ENCODE measurements around the gene FHIT.

Gene FHIT

DNA sequence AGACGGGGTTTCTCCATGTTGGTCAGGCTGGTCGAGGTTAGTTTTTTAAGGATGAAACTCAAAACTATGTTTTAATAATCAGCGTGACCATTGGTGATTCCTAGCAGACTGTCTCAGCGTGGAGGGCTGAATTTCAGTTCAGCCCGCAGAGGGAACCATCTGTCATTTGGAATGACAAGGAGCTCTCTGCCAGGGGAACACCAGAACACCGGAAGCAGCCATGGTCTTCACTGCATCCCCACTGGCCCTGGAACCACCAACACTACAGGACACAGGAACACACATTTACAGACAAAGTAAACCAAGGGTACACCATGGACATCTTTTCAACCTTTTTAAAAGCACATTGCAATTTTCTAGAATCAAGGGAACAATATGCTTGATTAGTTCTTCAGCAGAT lies 424.7 kb downstream of the FHIT start:
- DNase-seq: no peak

GRCh38 chr3:60812502-60812901 lies 438.8 kb downstream of the FHIT start:
- peak in 2 of 3 donors; percentile 6 for DNase-seq

GRCh38 chr3:60810881-60811280 lies 440.4 kb downstream of the FHIT start:
- no peak for DNase-seq

- no peak for DNase-seq
These were observed 441.2 kb downstream of the FHIT start for GRCh38 chr3:60809857-60810610.

- no peak for DNase-seq
These were observed 447.8 kb downstream of the FHIT start for GRCh38 chr3:60803216-60804173.

DNA sequence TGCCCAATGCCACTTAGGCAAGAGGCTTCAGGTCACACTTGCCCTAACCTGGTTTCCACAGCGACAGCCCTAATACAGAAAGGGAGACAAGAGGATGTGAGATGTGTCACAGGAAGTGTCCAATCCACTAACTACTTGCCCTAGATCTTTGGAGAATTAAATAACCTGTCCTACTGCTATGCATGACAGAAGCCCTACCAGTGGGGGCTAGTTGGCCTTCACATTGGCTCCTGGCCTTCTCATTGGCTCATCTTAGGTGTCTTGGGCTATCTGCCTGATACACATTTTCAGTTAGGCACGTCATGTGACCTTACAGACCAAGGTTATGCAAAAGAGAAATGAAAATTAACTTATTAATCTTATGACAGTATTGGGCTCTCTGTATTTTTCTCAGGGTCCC lies 449.9 kb downstream of the FHIT start:
- no peak for DNase-seq

GRCh38 chr3:60798456-60798855 lies 452.8 kb downstream of the FHIT start:
- no peak for DNase-seq

DNA sequence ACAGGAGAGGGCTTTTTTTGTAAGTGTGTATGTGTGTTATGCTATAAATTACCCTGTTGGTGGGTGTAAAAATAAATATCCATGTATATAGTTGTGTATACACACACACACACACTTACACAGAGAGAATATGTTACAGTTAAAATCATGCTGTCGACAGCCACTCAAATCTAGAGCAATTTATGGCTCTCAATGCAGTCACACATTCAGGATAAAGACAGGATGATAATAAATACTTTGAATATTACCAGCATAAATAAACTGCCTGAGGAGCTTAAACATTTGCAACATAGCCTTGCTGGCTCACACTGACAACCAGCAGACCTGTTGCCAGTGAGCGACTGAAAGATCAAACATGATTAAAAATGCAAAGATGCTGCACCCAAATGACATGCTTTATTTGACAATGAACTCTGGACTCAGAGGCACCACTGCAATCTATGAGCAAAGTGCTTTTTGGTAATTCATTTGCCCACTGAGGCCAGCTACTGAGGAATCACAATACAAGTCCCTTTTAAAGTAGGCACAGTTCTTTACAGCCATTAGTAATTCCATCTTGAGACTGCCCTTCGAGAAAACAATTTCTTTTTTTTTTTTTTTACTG lies 458.9 kb downstream of the FHIT start:
- DNase-seq: no peak

- no peak for DNase-seq
These were observed 463.1 kb downstream of the FHIT start for GRCh38 chr3:60788185-60788584.

- no peak for DNase-seq
These were observed 469.3 kb downstream of the FHIT start for GRCh38 chr3:60781935-60782334.

DNA sequence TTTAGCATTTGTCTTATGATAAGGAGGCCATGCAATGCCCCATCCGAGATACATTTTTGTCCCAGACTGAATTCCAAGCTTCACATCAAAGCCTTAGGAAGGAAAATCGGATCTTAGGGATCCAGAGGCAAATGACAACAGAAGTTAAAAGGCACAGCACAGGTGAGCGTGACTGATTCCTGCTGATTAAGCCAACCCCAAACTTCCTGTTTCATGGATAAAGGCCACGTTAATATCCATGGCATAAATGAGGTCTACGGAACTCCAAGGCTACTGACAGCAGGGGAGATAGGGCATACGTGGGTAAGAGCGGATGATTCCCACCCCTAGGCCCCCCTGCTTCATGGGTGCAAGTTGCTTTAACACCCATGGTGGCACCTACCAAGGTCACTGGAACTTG lies 471.6 kb downstream of the FHIT start:
- no peak for DNase-seq

GRCh38 chr3:60775985-60776384 lies 475.3 kb downstream of the FHIT start:
- DNase-seq: no peak

DNA sequence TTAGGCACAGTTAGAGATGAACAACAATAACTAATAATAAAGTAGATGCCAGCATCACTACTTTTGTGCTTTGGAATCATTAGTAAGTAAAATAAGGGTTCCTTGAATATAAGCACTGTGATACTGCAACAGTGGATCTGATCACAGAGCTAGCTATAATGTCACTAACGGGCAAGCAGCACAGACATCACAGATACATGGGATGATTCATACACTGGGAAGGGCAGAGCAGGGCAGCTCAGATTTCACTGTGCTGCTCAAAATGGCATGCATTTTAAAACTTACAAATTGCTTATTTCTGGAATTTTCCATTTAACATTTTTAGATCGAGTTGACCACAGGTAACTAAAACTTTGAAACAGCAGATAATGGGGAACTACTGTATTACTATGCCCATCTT lies 476.6 kb downstream of the FHIT start:
- no peak for DNase-seq

DNA sequence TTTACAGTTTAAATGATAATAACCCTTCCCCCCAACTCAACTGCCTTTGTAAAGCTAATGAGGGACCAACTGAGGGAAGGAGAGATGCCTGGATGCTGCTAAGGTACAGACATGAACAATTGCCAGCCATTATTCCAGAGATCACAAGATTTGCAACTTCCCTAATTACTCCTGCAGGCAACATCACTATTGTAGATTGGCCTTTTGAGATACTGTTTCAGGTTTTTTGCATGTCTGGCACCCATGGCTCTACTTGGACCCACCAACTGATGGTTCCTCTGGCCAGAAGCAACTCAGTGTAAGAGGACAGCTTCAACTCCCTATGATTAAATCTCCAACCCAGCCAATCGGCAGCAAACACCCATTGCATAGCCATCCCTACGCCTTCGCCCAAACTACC lies 478.7 kb downstream of the FHIT start:
- DNase-seq: no peak

GRCh38 chr3:60771766-60772165 lies 479.5 kb downstream of the FHIT start:
- no peak for DNase-seq

- DNase-seq: no peak
These were observed 480.7 kb downstream of the FHIT start for GRCh38 chr3:60770532-60770931.

DNA sequence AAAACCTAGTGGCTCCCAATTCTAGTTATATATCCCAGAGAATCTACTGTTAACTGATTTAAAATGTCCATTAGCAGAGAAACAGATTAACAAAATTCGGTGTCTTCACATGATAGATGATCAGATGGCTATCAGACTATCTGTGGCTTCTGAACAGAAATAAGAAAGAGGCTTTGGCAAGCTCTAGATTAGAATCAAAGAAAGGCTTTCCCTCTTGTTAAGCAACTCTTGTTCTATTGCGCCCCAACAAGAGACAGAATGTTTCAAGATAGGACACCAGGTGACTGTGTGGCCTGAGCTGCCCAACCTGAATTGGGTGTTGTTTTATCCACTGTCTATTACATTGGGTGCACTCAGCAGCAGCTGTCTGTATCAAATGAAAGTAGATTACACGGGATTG lies 483.7 kb downstream of the FHIT start:
- no peak for DNase-seq

- no peak for DNase-seq
These were observed 485.5 kb downstream of the FHIT start for GRCh38 chr3:60765776-60766175.

DNA sequence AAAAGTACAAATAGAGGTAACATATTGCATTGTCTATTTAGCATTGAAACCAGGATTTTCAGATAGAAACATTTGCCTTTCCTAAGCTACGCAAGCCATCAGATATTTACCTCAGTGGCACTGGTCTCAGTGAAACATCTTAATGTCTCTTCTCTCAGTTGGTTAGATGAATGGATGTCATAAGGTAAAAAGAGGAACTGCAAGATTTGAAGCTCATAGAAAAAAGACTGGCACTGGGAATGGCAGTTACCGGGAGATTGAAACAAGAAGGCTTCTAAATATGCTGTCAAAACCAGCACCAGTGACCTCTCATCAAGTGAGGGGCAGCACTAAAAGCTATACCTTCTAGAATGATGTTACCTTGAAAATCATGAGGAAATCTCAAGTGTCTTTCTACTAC lies 486.4 kb downstream of the FHIT start:
- no peak for DNase-seq

DNA sequence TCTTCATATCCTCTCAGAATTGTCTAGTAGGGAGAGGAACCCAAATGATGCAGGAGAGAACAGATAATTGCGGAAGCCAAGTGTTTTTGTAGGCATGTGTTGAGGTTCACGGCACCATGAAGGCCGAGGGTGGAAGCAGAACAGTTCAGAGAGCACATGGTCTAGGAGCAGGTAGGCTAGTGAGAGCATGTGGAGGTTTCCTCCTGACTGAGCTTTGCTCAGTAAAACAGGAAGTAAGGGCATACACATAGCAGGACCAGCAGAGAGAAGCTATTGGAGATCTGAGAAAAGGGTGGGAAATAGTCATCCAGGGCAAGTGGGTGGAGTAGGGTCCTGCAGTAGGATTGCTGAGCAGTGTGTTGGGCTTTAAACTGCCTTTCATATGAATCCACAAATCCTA lies 491.1 kb downstream of the FHIT start:
- DNase-seq: no peak

- DNase-seq: peak in 1 of 3 donors; percentile 11
These were observed 491.8 kb downstream of the FHIT start for GRCh38 chr3:60759439-60759838.

GRCh38 chr3:60758831-60759230 lies 492.4 kb downstream of the FHIT start:
- peak in 2 of 3 donors; percentile 30 to 31 for DNase-seq

- no peak for DNase-seq
These were observed 493.1 kb downstream of the FHIT start for GRCh38 chr3:60758171-60758570.

DNA sequence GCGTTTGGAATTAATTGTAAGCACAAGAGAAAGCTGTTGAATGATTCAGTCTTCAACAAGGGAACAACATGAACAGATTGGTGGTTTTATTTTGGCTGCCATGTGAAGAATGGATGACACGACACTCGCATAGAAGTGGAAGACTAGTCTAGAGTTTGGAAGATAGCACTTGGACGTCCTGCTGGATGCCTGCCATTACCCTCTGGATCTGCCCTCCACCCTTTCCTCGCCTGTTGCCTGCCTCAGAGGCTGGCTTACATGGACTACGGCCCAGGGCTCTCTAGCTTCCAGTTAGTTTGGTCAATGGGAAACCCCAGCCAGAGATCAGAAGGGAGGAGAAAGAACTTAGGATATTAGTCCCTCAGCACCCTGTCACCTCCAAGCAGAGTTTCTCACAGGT lies 493.5 kb downstream of the FHIT start:
- DNase-seq: no peak
